GM21390 (cell line): ENCODE measurements around the gene KRTAP10-12.
"Not testable (repeated sequence)": the region's sequence is repeated elsewhere in the genome, so short reads cannot be mapped to it uniquely, and the experiment has no call there.

Experiments used
- ATAC-seq: cut with Tn5 transposase; IDR thresholded peaks from one replicate; pipeline ENCODE4 v1.9.1; 2021; ENCODE audit not compliant: unreplicated experiment

KRTAP10-12 gene

GRCh38 chr21:44697172-44697810 is at the start of gene KRTAP10-12:
Gene KRTAP10-12, plus strand, starts transcription at chr21:44697172. Its CDS starts 30 bp downstream, at chr21:44697202.
- ATAC-seq: not testable (repeated sequence)

GRCh38 chr21:44647222-44647552 is 49.8 kb upstream of the KRTAP10-12 start:
- ATAC-seq: no peak

GRCh38 chr21:44648557-44649311 is 48.2 kb upstream of the KRTAP10-12 start:
- no peak for ATAC-seq

- no peak for ATAC-seq
Measured at GRCh38 chr21:44649521-44650100, 47.4 kb upstream of the KRTAP10-12 start.

- ATAC-seq: no peak
Measured at GRCh38 chr21:44650265-44650972, 46.6 kb upstream of the KRTAP10-12 start.

- no peak for ATAC-seq
Measured at GRCh38 chr21:44650973-44651675, 45.8 kb upstream of the KRTAP10-12 start.

- no peak for ATAC-seq
Measured at GRCh38 chr21:44653123-44653522, 43.8 kb upstream of the KRTAP10-12 start.

GRCh38 chr21:44653656-44654575 is 43.1 kb upstream of the KRTAP10-12 start:
- no peak for ATAC-seq

- no peak for ATAC-seq
Measured at GRCh38 chr21:44654576-44655175, 42.3 kb upstream of the KRTAP10-12 start, which contains the start of gene KRTAP12-4. Gene KRTAP12-4, minus strand, starts transcription at chr21:44654659. Its CDS starts 45 bp downstream, at chr21:44654614.

GRCh38 chr21:44656868-44657267 is 40.1 kb upstream of the KRTAP10-12 start:
- no peak for ATAC-seq

- ATAC-seq: no peak
Measured at GRCh38 chr21:44657635-44658540, 39.1 kb upstream of the KRTAP10-12 start, which contains the start of gene KRTAP12-3. Gene KRTAP12-3, plus strand, starts transcription at chr21:44657932. Its CDS starts 48 bp downstream, at chr21:44657980.

- ATAC-seq: no peak
Measured at GRCh38 chr21:44658541-44658910, 38.4 kb upstream of the KRTAP10-12 start.

- no peak for ATAC-seq
Measured at GRCh38 chr21:44658913-44659595, 37.9 kb upstream of the KRTAP10-12 start.

- not testable (repeated sequence) for ATAC-seq
Measured at GRCh38 chr21:44661567-44661966, 35.4 kb upstream of the KRTAP10-12 start.

- ATAC-seq: no peak
Measured at GRCh38 chr21:44664691-44665090, 32.3 kb upstream of the KRTAP10-12 start.

- no peak for ATAC-seq
Measured at GRCh38 chr21:44666401-44667320, 30.3 kb upstream of the KRTAP10-12 start, which contains the start of gene KRTAP12-2. Gene KRTAP12-2, minus strand, starts transcription at chr21:44666927. Its CDS starts 41 bp downstream, at chr21:44666886.
